Spleen (tissue), 11 donors: Measurements from ENCODE around the gene DNAH10. TPM values are rescaled to one million over a fixed set of nuclear protein-coding genes. Genes with fewer than 3 reads are reported as not detected.

ENCODE experiments used
- DNase-seq: peaks from one replicate; pipeline ENCODE4 v3.0.0-alpha.2; 2020
- H3K27ac ChIP-seq, 8 donors: fragments of 200-600 bp; sonication (generic) in 7 of 8; 1 replicate in 4 of 8; 2 replicates in 4 of 8; pipeline versions ENCODE4 v1.5.0 to v1.8.0; 2016 to 2021; ENCODE audit warnings: inconsistent platforms in 4 of 8, mild to moderate bottlenecking in 4 of 8, moderate library complexity in 1 of 8
- H3K27me3 ChIP-seq, 7 donors: fragments of 200-600 bp; sonication (generic) in 6 of 7; replicated peaks in 1 of 7; 1 replicate in 4 of 7; 2 replicates in 3 of 7; pipeline versions ENCODE4 v1.5.0 to v1.8.0; 2016 to 2021; ENCODE audit warnings: inconsistent platforms in 3 of 7, mild to moderate bottlenecking in 1 of 7
- H3K36me3 ChIP-seq, 6 donors: fragments of 200-600 bp; sonication (generic) in 5 of 6; 1 replicate in 4 of 6; 2 replicates in 2 of 6; pipeline versions ENCODE4 v1.5.0 to v1.8.0; 2016 to 2021; ENCODE audit warnings: inconsistent platforms in 2 of 6
- H3K4me1 ChIP-seq, 6 donors: fragments of 200-600 bp; sonication (generic) in 5 of 6; 1 replicate in 3 of 6; 2 replicates in 3 of 6; pipeline versions ENCODE4 v1.5.0 to v1.8.0; 2016 to 2021; ENCODE audit warnings: inconsistent platforms in 3 of 6
- H3K4me3 ChIP-seq, 8 donors: fragments of 200-600 bp; sonication (generic) in 7 of 8; 1 replicate in 4 of 8; 2 replicates in 4 of 8; pipeline versions ENCODE4 v1.5.0 to v1.8.0; 2016 to 2021; ENCODE audit warnings: inconsistent platforms in 4 of 8, mild to moderate bottlenecking in 4 of 8, moderate library complexity in 2 of 8
- H3K9me3 ChIP-seq, 8 donors: fragments of 200-600 bp; sonication (generic) in 7 of 8; 1 replicate in 4 of 8; 2 replicates in 4 of 8; pipeline versions ENCODE4 v1.5.0 to v1.8.0; 2016 to 2021; ENCODE audit warnings: inconsistent platforms in 4 of 8
- POLR2A ChIP-seq, 3 donors: fragments of 450-650 bp; IDR thresholded peaks; one replicate each; pipeline ENCODE4 v1.5.1; 2017; ENCODE audit warnings: antibody characterized with exemption in 3 of 3, mild to moderate bottlenecking in 1 of 3
- POLR2AphosphoS5 ChIP-seq, 3 donors: sonication (generic); formaldehyde crosslinking; IDR thresholded peaks; one replicate each; pipeline ENCODE4 v1.5.1; 2017; ENCODE audit warnings: antibody characterized with exemption in 3 of 3
- WGBS, 5 donors: extraction: QIAGEN DNeasy Blood & Tissue Kit in 3 of 5; methylation state at CpG; one replicate each; pipeline versions ENCODE4 v1.1.5 to v1.1.7; 2013 to 2018; 5-methylcytosine and 5-hydroxymethylcytosine counted together
- intact Hi-C: fragments of 100-400 bp; cut with DNase I; formaldehyde crosslinking; loops from one replicate; pipeline ENCODE4 v1.15.0; 2023; ENCODE audit warnings: low total_unique reads
- polyA plus RNA-seq, 3 donors: library from polyadenylated mRNA; stranded (reverse); fragments of 200-250 nt; gene quantifications; one replicate each; pipeline ENCODE4 v1.2.1, GENCODE V29; 2013
- total RNA-seq, 7 donors: library from RNA; depleted of rRNA in 3 of 7; stranded (reverse); fragments of >200 nt in 3 of 7; fragmentation: NEBNext Ultra II Directional in 4 of 7; extraction: Animal tissue kit (Norgen Biotek cat#: 25700) in 4 of 7; gene quantifications; one replicate each; pipeline versions ENCODE4 v1.1.0 to v1.2.1, GENCODE V29; 2016 to 2021
- TF ChIP-seq, protein P1 (sequence below), 11 experiments: fragments of 200-600 bp in 7 of 11; fragments of 450-650 bp in 4 of 11; sonication (generic) in 4 of 11; IDR thresholded peaks in 8 of 11; conservative IDR thresholded peaks in 3 of 11; 1 replicate in 7 of 11; 2 replicates in 4 of 11; pipeline versions ENCODE4 v1.4.0 to v1.8.0; 2016 to 2021; ENCODE audit warnings: antibody characterized with exemption in 11 of 11, inconsistent platforms in 4 of 11, mild to moderate bottlenecking in 1 of 11
- donor health status: healthy with polysubstance abuse.
- donor health status: DM: no; HTN: no; CAD: no; lungs with moderate emphysema.
- donor health status: DM: no; HTN: no; CAD: no.
- donor health status: Bipolar disorder and iron deficiency.
- donor health status: healthy.
- donor health status: DM: no; HTN: no; CAD: no.
- donor health status: DM: yes; HTN: yes; CAD: no.

Gene DNAH10
- total and polyA plus RNA-seq, 10 donors: 0.23 to 2.2 (median 0.43) TPM; not detected in 1

- intact Hi-C loops: no loop called here
These were observed 67.5 kb downstream of the DNAH10 start for GRCh38 chr12:123829561-123829960.

DNA sequence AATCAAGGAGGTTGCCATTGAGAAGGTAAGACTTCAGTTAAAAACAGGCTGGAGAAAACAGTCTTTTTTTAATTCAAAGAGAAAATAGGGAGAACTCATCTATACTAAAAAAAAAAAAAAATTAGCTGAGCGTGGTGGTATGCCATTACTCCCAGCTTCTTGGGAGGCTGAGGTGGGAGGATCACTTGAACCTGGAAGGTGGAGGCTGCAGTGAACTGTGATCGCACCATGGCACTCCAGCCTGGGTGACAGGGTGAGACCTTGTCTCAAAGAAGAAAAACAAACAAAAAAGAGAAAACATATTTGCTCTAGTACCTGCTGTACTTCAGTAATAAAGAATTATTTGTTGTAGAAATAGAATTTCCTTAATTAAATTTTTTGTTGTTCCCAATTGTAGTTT lies 68.6 kb downstream of the DNAH10 start:
- no peaks in the 10 kb centered on the region for H3K27me3 ChIP-seq
- H3K27ac ChIP-seq: no peak overlapping the region
- no peak overlapping the region for H3K4me3 ChIP-seq
- H3K4me1 ChIP-seq: no peaks in the 10 kb centered on the region
- TF ChIP-seq, protein P1, sequence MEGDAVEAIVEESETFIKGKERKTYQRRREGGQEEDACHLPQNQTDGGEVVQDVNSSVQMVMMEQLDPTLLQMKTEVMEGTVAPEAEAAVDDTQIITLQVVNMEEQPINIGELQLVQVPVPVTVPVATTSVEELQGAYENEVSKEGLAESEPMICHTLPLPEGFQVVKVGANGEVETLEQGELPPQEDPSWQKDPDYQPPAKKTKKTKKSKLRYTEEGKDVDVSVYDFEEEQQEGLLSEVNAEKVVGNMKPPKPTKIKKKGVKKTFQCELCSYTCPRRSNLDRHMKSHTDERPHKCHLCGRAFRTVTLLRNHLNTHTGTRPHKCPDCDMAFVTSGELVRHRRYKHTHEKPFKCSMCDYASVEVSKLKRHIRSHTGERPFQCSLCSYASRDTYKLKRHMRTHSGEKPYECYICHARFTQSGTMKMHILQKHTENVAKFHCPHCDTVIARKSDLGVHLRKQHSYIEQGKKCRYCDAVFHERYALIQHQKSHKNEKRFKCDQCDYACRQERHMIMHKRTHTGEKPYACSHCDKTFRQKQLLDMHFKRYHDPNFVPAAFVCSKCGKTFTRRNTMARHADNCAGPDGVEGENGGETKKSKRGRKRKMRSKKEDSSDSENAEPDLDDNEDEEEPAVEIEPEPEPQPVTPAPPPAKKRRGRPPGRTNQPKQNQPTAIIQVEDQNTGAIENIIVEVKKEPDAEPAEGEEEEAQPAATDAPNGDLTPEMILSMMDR (IDR thresholded peaks at IDR 0.05 in 8 of 11, conservative IDR thresholded peaks at IDR 0.05 in 3 of 11): no peak
- no peak for TF ChIP-seq POLR2A (IDR thresholded peaks at IDR 0.05)
- no peak for TF ChIP-seq POLR2AphosphoS5 (IDR thresholded peaks at IDR 0.05)
- peaks cover 0 to 31% (median 9%) of the 10 kb centered on the region in 8 donors for H3K9me3 ChIP-seq
- H3K36me3 ChIP-seq: no peaks in the 10 kb centered on the region
- no peak for DNase-seq
- intact Hi-C loops: no loop called here
- 87 to 96% (median 90%) methylated on average over 2 of the region's 2 CpGs for WGBS, 5 donors

More at GRCh38 chr12:123829561-123829960, 67.5 kb downstream of the DNAH10 start:
- WGBS, 5 donors: 91 to 95% (median 91%) methylated on average over 10 of the region's 10 CpGs
- H3K27ac ChIP-seq: no peak overlapping the region
- TF ChIP-seq POLR2AphosphoS5 (IDR thresholded peaks at IDR 0.05): no peak
- TF ChIP-seq, protein P1 (IDR thresholded peaks at IDR 0.05 in 8 of 11, conservative IDR thresholded peaks at IDR 0.05 in 3 of 11): no peak
- no peak for TF ChIP-seq POLR2A (IDR thresholded peaks at IDR 0.05)
- no peaks in the 10 kb centered on the region for H3K36me3 ChIP-seq
- H3K9me3 ChIP-seq: peaks cover 0 to 22% (median 5%) of the 10 kb centered on the region in 8 donors
- no peak for DNase-seq
- no peaks in the 10 kb centered on the region for H3K4me1 ChIP-seq
- H3K4me3 ChIP-seq: no peak overlapping the region
- H3K27me3 ChIP-seq: peaks cover 0 to 5% (median 0%) of the 10 kb centered on the region in 7 donors

DNA sequence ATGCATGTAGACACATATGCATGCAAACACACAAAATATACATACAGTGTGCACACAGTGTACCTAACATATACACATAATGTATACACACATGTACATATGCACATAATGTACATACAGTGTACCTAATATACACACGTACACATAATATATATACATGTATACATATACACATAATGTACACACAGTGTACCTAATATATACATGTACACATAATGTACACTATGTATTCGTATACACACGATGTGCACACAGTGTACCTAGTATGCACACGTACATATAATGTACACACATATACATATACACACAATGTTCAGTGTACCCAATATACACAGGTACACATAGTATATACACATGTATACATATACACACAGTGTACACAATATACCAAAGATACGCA lies 70.0 kb downstream of the DNAH10 start:
- TF ChIP-seq POLR2A (IDR thresholded peaks at IDR 0.05): no peak
- TF ChIP-seq, protein P1 (IDR thresholded peaks at IDR 0.05 in 8 of 11, conservative IDR thresholded peaks at IDR 0.05 in 3 of 11): no peak
- TF ChIP-seq POLR2AphosphoS5 (IDR thresholded peaks at IDR 0.05): no peak
- no peak for DNase-seq
- peaks cover 0 to 31% (median 9%) of the 10 kb centered on the region in 8 donors for H3K9me3 ChIP-seq
- 91 to 99% (median 96%) methylated on average over 5 of the region's 5 CpGs for WGBS, 5 donors
- H3K27ac ChIP-seq: no peak overlapping the region
- no peak overlapping the region for H3K4me3 ChIP-seq
- intact Hi-C loops: no loop called here
- no peaks in the 10 kb centered on the region for H3K4me1 ChIP-seq
- no peaks in the 10 kb centered on the region for H3K36me3 ChIP-seq
- no peaks in the 10 kb centered on the region for H3K27me3 ChIP-seq

DNA sequence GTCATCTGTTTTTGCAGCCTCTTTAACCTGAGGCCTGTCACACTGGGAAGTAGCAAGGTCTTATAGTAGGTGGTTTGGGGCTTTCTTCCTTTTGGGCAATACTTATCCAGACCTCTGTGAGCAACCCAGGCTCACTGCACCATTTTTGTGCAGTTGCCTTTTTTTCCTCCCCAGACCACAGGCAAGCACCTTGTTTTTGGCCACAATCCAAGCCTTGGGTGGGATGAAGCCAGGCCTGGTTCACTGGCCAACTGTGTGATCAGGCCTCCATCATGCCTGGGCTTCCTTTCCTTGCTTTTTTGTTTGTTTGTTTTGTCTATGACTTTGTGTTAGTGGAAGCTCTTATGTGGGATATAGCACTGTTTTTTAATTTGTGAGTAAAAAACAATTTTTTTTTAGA lies 71.7 kb downstream of the DNAH10 start:
- Histone ChIP-seq H3K9me3 (peaks cover 0 to 25% (median 9%) of the 10 kb centered on the region in 8 donors), H3K27ac (no peak overlapping the region), H3K4me1 (no peaks in the 10 kb centered on the region), H3K27me3 (no peaks in the 10 kb centered on the region), H3K4me3 (no peak overlapping the region), H3K36me3 (no peaks in the 10 kb centered on the region)
- DNase-seq: no peak
- TF ChIP-seq POLR2A (IDR thresholded peaks at IDR 0.05): no peak
- TF ChIP-seq, protein P1 (IDR thresholded peaks at IDR 0.05 in 8 of 11, conservative IDR thresholded peaks at IDR 0.05 in 3 of 11): no peak
- no peak for TF ChIP-seq POLR2AphosphoS5 (IDR thresholded peaks at IDR 0.05)
- intact Hi-C loops: no loop called here
